ENCODE results near the gene IPP. TPM values are rescaled to one million over a fixed set of nuclear protein-coding genes. Genes with fewer than 3 reads are reported as not detected.
A peak's percentile ranks its signal among the peaks of the same experiment; 100 is the strongest.
"Not testable (repeated sequence)": the region's sequence is repeated elsewhere in the genome, so short reads cannot be mapped to it uniquely, and the experiment has no call there.

The IPP gene
- total RNA-seq, 2 experiments from 2014 or later, result 19.1 to 20.2 TPM

DNA sequence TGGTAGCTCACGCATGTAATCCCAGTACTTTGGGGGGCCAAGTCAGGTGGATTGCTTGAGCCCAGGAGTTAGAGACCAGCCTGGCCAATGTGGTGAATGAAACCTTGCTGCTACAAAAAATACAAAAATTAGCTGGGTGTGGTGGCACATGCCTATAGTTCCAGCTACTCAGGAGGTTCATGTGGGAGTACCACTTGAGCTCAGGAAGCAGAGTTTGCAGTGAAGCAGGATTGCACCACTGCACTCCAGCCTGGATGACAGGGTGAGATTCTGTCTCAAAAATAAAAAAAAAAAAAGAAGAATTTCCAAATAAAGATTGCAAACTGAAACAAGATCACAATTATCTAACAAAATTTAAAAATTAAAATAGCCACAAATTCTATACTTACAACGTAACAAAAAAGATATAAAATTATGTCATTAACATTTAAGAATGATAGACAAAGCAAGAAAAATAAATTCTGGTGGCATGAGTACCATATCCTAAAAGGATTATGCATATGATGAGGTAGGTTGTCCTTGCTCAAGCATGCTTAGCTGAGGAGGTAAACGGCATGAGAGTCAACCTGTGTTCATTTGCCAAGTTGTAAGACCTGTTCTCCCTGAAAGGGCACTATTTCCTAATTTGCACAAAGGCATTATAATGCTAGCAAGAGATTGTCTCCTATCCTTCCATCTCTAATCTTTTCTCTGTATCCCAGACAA, 20.2 kb downstream of the IPP start:
- no peaks in the 10 kb centered on the region for H3K9me3 Mint-ChIP-seq
- H3K4me1 Mint-ChIP-seq (ENCODE audit: low read depth), result peaks cover 2% of the 10 kb centered on the region
- DNase-seq, result no peak
- CTCF ChIA-PET, result no interaction called here
- no peak overlapping the region for H3K4me3 Mint-ChIP-seq
- H3K27me3 Mint-ChIP-seq (ENCODE audit: low read depth), result no peaks in the 10 kb centered on the region
- peaks cover 6% of the 10 kb centered on the region for H3K36me3 Mint-ChIP-seq (ENCODE audit: low read depth)
- H3K27ac Mint-ChIP-seq, result no peak overlapping the region
- intact Hi-C loops (cut with micrococcal nuclease), result no loop called here

DNA sequence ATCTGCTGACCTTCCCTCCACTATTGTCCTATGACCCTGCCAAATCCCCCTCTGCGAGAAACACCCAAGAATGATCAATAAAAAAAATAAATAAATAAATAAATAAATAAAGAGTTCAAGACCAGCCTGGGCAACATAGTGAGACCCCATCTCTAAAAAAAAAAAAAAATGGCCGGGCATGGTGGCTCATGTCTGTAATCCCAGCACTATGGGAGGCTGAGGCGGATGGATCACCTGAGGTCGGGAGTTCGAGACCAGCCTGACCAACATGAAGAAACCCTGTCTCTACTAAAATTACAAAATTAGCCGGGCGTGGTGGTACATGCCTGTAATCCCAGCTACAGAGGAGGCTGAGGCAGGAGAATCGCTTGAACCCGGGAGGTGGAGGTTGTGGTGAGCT, 24.4 kb downstream of the IPP start:
- CTCF ChIA-PET; H3K4me3 Mint-ChIP-seq; DNase-seq; H3K9me3 Mint-ChIP-seq; H3K36me3 Mint-ChIP-seq (ENCODE audit: low read depth); H3K27ac Mint-ChIP-seq; H3K27me3 Mint-ChIP-seq (ENCODE audit: low read depth); intact Hi-C loops (cut with micrococcal nuclease); H3K4me1 Mint-ChIP-seq (ENCODE audit: low read depth): not testable (repeated sequence)

DNA sequence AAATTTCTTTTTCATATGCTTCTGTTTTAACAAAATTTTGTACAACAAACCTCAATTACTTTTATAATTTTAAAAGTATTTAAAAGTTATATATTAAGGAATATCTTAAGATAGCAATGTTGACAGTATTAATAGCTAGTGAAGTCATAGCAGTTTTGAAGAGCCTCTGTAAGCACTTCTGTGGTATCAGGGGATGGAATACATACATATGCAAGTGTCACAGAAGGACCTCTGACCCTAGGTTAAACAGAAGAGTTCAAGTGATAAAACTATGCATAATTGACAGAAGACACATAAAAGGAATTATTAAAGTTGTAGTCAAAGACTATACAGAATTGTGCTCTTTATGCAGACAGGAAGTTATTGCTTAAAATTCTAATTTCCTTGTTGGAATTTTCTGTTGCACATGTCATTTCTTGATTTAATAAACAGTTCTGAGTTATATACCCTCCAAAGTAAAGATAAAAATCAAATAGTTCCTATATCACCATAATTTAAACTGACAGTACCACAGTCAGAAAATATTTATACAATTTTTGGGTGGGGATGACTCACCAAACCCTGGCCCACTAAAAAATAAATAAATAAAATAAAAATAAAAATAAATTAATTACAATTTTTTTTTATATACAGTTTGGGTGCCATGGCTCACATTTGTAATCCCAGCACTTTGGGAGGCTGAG, 27.1 kb downstream of the IPP start:
- Mint-ChIP-seq H3K9me3 (no peaks in the 10 kb centered on the region), H3K4me1 (ENCODE audit: low read depth) (no peaks in the 10 kb centered on the region), H3K27me3 (ENCODE audit: low read depth) (no peaks in the 10 kb centered on the region), H3K4me3 (no peak overlapping the region), H3K27ac (no peak overlapping the region), H3K36me3 (ENCODE audit: low read depth) (peaks cover 4% of the 10 kb centered on the region)
- intact Hi-C loops (cut with micrococcal nuclease), result no loop called here
- no peak for DNase-seq
- CTCF ChIA-PET, result no interaction called here

DNA sequence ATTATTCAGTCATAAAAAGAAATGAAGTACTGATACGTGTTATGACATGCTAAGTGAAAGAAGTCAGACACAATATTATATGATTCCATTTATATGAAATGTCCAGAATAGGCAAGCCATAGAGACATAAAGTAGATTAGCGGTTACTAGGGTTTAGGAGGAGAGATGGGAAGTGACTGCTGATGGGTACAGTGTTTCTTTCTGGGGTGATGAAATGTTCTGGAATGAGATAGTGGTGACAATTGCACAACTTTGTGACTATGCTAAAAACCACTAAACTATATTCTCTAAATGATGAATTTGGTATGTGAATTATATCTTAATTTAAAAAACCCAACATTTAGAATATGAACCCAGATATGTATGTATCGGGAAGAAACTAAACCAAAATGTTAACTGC, 27.6 kb downstream of the IPP start:
- H3K27me3 Mint-ChIP-seq (ENCODE audit: low read depth), result no peaks in the 10 kb centered on the region
- DNase-seq, result no peak
- H3K4me1 Mint-ChIP-seq (ENCODE audit: low read depth), result no peaks in the 10 kb centered on the region
- H3K9me3 Mint-ChIP-seq, result no peaks in the 10 kb centered on the region
- no peak overlapping the region for H3K4me3 Mint-ChIP-seq
- H3K36me3 Mint-ChIP-seq (ENCODE audit: low read depth), result peaks cover 3% of the 10 kb centered on the region
- CTCF ChIA-PET, result no interaction called here
- H3K27ac Mint-ChIP-seq, result no peak overlapping the region
- intact Hi-C loops (cut with micrococcal nuclease), result no loop called here

DNA sequence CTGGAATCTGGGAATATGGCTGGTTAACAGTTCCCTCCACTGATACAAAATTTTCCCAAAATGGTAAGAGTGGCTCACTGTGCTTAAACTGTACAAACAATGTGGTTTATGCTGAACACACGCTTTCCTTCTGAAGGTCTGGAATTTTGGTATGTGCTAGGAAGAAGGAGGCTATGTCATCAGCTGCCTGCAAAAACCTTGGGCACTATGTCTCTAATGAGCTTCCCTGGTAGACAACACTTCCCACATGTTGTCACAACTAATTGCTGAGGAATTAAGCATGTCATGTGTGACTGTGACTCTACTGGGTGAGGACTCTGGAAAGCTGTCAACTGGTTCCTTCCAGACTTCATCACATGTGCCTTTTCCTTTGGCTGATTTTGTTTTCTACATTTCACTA, 29.2 kb downstream of the IPP start:
- Mint-ChIP-seq H3K36me3 (ENCODE audit: low read depth) (no peaks in the 10 kb centered on the region), H3K4me1 (ENCODE audit: low read depth) (no peaks in the 10 kb centered on the region)

DNA sequence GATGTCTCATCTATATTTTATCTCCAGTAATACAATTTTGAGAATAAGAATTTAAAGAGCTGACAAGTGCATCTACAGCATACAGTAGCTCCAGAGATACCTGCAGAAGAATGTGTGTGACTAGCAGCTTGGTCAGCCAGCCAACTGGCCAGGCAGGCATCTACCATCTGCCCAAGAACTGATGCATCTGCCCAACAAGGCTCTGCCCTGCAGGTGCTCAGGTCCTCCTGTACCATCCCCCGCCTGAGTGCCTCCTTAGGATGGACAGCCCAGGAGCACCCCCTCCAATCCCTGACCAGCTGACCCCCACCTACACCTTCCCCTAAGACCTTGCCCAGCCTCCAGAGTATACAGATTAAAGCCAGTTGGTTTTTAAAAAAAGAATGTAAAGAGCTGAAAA, 32.2 kb downstream of the IPP start:
- H3K4me3 Mint-ChIP-seq, result no peak overlapping the region
- H3K4me1 Mint-ChIP-seq (ENCODE audit: low read depth), result no peaks in the 10 kb centered on the region
- DNase-seq, result no peak
- no peak overlapping the region for H3K27ac Mint-ChIP-seq
- intact Hi-C loops (cut with micrococcal nuclease), result no loop called here
- no peaks in the 10 kb centered on the region for H3K9me3 Mint-ChIP-seq
- no peaks in the 10 kb centered on the region for H3K27me3 Mint-ChIP-seq (ENCODE audit: low read depth)
- no peaks in the 10 kb centered on the region for H3K36me3 Mint-ChIP-seq (ENCODE audit: low read depth)
- CTCF ChIA-PET, result interaction anchor here (0.6 to 1.1 kb wide), 3 partner anchors 10 to 688 kb away, joined by 5 read pairs; no protein-coding TSS in a partner anchor

More for the DNA sequence above, 29.2 kb downstream of the IPP start:
- CTCF ChIA-PET, result no interaction called here
- Mint-ChIP-seq H3K27ac (no peak overlapping the region), H3K4me3 (no peak overlapping the region), H3K27me3 (ENCODE audit: low read depth) (no peaks in the 10 kb centered on the region), H3K9me3 (no peaks in the 10 kb centered on the region)
- DNase-seq, result no peak
- intact Hi-C loops (cut with micrococcal nuclease), result no loop called here

DNA sequence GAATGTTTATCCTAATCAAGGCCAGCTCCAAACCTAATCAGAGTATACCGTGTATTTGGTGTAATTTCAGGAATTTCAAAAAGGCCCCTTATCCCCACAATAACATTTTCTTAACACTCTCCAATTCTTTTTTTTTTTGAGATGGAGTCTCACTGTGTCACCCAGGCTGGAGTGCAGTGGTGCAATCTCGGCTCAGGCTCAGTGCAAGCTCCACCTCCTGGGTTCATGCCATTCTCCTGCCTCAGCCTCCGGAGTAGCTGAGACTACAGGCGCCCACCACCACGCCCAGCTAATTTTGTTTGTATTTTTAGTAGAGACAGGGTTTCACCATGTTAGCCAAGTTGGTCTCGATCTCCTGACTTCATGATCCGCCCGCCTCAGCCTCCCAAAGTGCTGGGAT, 33.1 kb downstream of the IPP start:
- H3K36me3 Mint-ChIP-seq (ENCODE audit: low read depth); DNase-seq; H3K27ac Mint-ChIP-seq; intact Hi-C loops (cut with micrococcal nuclease); H3K4me1 Mint-ChIP-seq (ENCODE audit: low read depth); H3K4me3 Mint-ChIP-seq; H3K9me3 Mint-ChIP-seq; H3K27me3 Mint-ChIP-seq (ENCODE audit: low read depth): not testable (repeated sequence)
- CTCF ChIA-PET, result interaction anchor here (1.1 kb wide), 1 partner anchor 11 kb away, joined by 5 read pairs; no protein-coding TSS in a partner anchor

DNA sequence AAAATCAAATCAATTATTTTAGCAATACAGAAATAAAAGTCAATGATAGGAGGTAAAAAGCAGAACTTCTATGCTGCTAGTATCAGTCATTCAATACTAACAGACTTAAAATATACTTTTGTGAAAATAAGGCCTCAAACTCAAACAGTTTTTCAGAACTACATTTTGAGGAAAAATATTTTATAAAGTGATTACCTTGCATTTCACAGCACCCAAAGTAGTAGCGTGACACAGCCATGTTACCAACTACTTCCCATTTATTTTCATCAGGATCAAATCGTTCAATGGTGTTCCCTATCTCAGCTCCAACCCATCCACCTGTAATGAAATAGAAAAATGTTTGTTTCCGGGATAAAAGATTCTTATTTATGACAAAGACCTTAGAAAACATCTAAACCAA, 33.8 kb downstream of the IPP start:
- intact Hi-C loops (cut with micrococcal nuclease), result no loop called here
- Mint-ChIP-seq H3K36me3 (ENCODE audit: low read depth) (peaks cover 3% of the 10 kb centered on the region), H3K27ac (no peak overlapping the region), H3K4me1 (ENCODE audit: low read depth) (no peaks in the 10 kb centered on the region), H3K4me3 (no peak overlapping the region), H3K9me3 (no peaks in the 10 kb centered on the region), H3K27me3 (ENCODE audit: low read depth) (no peaks in the 10 kb centered on the region)
- no peak for DNase-seq
- CTCF ChIA-PET, result no interaction called here

DNA sequence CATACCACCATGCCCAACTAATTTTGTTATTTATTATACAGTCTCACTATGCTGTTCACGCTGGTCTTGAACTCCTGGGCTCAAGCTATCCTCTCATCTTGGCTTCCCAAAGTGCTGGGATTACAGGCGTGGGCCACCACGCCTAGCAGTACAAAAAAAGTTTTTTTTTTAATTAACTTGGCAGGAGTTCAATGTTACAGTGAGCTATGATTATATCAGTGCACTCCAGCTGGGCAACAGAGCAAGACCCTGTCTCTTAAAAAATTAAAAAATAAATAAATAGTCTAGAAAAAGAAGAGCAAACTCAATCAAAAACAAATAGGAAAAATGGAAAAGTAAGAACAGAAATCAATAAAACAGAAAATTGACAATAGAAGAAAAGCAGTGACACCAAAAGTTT, 36.7 kb downstream of the IPP start:
- Mint-ChIP-seq H3K4me1 (ENCODE audit: low read depth) (no peaks in the 10 kb centered on the region), H3K4me3 (no peak overlapping the region), H3K36me3 (ENCODE audit: low read depth) (peaks cover 14% of the 10 kb centered on the region), H3K27me3 (ENCODE audit: low read depth) (no peaks in the 10 kb centered on the region), H3K27ac (no peak overlapping the region), H3K9me3 (no peaks in the 10 kb centered on the region)
- CTCF ChIA-PET, result interaction anchor here (0.5 kb wide), 1 partner anchor 412 kb away, joined by 7 read pairs; no protein-coding TSS in a partner anchor
- DNase-seq, result no peak
- intact Hi-C loops (cut with micrococcal nuclease), result no loop called here

DNA sequence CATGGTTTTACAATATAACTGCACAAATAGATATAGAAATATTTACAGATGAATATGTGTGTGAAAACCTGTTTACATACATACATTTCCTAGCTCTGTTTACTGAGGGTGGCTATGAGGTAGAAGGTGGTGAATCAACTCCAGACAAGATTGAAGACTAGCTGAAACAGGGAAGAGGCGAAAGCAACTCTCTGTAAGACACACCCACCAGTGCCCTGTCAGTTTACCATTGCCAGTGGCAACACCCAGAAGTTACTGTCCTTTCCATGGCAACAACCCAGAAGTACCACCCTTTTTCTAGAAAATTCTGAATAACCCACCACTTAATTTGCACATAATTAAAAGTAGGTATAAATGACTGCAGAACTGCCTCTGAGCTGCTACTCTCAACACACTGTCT, 45.8 kb downstream of the IPP start:
- intact Hi-C loops (cut with micrococcal nuclease), result no loop called here

DNA sequence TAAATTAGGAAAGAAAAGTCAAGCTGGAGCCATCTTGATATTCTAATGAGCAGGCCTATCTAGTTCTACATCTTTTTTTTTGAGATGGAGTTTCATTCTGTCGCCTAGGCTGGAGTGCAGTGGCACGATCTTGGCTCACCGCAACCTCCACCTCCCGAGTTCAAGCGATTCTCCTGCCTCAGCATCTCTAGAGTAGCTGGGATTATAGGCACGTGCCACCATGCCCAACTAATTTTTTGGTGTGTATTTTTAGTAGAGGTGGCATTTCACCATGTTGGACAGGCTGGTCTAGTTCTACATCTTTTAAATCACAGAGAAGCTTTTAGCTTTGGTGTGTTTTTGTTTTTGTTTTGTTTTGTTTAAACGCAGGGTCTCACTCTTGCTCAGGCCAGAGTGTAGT, 55.6 kb downstream of the IPP start:
- no peak for DNase-seq
- Mint-ChIP-seq H3K4me3 (no peak overlapping the region), H3K4me1 (ENCODE audit: low read depth) (peaks cover 12% of the 10 kb centered on the region), H3K36me3 (ENCODE audit: low read depth) (peaks cover 18% of the 10 kb centered on the region), H3K27ac (peak overlapping the region; percentile 74), H3K9me3 (no peaks in the 10 kb centered on the region), H3K27me3 (ENCODE audit: low read depth) (no peaks in the 10 kb centered on the region)
- intact Hi-C loops (cut with micrococcal nuclease), result no loop called here
- CTCF ChIA-PET, result interaction anchor here (0.9 kb wide), 1 partner anchor 74 kb away, joined by 3 read pairs; no protein-coding TSS in a partner anchor

More for the DNA sequence above, 45.8 kb downstream of the IPP start:
- CTCF ChIA-PET, result no interaction called here
- no peak overlapping the region for H3K4me3 Mint-ChIP-seq
- no peak for DNase-seq
- H3K9me3 Mint-ChIP-seq, result peaks cover 4% of the 10 kb centered on the region
- H3K27me3 Mint-ChIP-seq (ENCODE audit: low read depth), result no peaks in the 10 kb centered on the region
- H3K36me3 Mint-ChIP-seq (ENCODE audit: low read depth), result peaks cover 20% of the 10 kb centered on the region
- no peak overlapping the region for H3K27ac Mint-ChIP-seq
- no peaks in the 10 kb centered on the region for H3K4me1 Mint-ChIP-seq (ENCODE audit: low read depth)

DNA sequence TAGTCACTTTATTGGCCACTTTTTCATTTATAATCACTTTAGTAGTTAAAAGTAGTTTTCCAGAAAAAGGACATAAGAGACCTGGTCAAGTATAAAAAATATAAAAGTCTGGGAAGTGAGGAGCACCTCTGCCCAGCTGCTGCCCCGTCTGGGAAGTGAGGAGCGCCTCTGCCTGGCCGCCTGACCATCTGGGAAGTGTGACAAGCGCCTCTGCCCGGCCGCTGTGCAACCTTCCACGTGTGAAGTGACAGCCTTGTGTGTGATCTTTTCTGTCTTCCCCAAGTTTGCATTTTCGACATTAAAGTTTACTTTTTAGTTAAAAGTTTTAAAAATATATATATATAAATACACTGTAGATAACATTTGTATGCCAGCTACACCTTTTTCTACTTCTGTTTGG, 56.6 kb downstream of the IPP start:
- H3K36me3 Mint-ChIP-seq (ENCODE audit: low read depth), result peaks cover 20% of the 10 kb centered on the region
- H3K4me3 Mint-ChIP-seq; H3K9me3 Mint-ChIP-seq; H3K27ac Mint-ChIP-seq; intact Hi-C loops (cut with micrococcal nuclease); DNase-seq; H3K27me3 Mint-ChIP-seq (ENCODE audit: low read depth): not testable (repeated sequence)
- peaks cover 19% of the 10 kb centered on the region for H3K4me1 Mint-ChIP-seq (ENCODE audit: low read depth)
- CTCF ChIA-PET, result interaction anchor here (0.6 kb wide), 1 partner anchor 313 kb away, joined by 8 read pairs; no protein-coding TSS in a partner anchor

All from activated naive CD4-positive, alpha-beta T cell treated with anti-CD3 and anti-CD28 coated beads for 36 hours (primary cell).